Sigmoid colon (tissue), 7 donors: ENCODE data around the gene CHID1. TPM values are rescaled to one million over a fixed set of nuclear protein-coding genes. Genes with fewer than 3 reads are reported as not detected.

Experiments
- DNase-seq: peaks from one replicate; pipeline ENCODE4 v3.0.0-alpha.2; 2019
- H3K27ac ChIP-seq, 4 donors: fragments of 200-600 bp; sonication (generic); one replicate each; pipeline ENCODE4 v1.5.1; 2016 to 2019; ENCODE audit warnings: mild to moderate bottlenecking in 1 of 4
- H3K27me3 ChIP-seq, 3 donors: fragments of 200-600 bp; sonication (generic); one replicate each; pipeline ENCODE4 v1.5.1; 2019; ENCODE audit warnings: mild to moderate bottlenecking in 1 of 3
- H3K36me3 ChIP-seq, 4 donors: fragments of 200-600 bp; sonication (generic); one replicate each; pipeline ENCODE4 v1.5.1; 2016 to 2019
- H3K4me1 ChIP-seq, 4 donors: fragments of 200-600 bp; sonication (generic); one replicate each; pipeline ENCODE4 v1.5.1; 2017 to 2019
- H3K4me3 ChIP-seq, 4 donors: fragments of 200-600 bp; sonication (generic); one replicate each; pipeline ENCODE4 v1.5.1; 2017 to 2019; ENCODE audit warnings: mild to moderate bottlenecking in 2 of 4, moderate library complexity in 1 of 4
- H3K9me3 ChIP-seq, 4 donors: fragments of 200-600 bp in 3 of 4; sonication (generic) in 3 of 4; one replicate each; pipeline versions ENCODE4 v1.5.1 to v1.6.1; 2013 to 2019
- CTCF ChIP-seq, 4 experiments: fragments of 450-650 bp in 3 of 4; fragments of 200-600 bp in 1 of 4; IDR thresholded peaks; one replicate each; pipeline ENCODE4 v1.5.1; 2016 to 2019; ENCODE audit warnings: antibody characterized with exemption in 4 of 4, mild to moderate bottlenecking in 3 of 4, moderate library complexity in 2 of 4
- EP300 ChIP-seq, 4 donors: sonication (generic); formaldehyde crosslinking; IDR thresholded peaks; one replicate each; pipeline ENCODE4 v1.6.1; 2017; ENCODE audit warnings: antibody characterized with exemption in 4 of 4
- POLR2A ChIP-seq, 2 donors: fragments of 450-650 bp; IDR thresholded peaks; one replicate each; pipeline ENCODE4 v1.6.1; 2016; ENCODE audit warnings: antibody characterized with exemption in 2 of 2, mild to moderate bottlenecking in 2 of 2, moderate library complexity in 2 of 2
- POLR2AphosphoS5 ChIP-seq, 4 donors: sonication (generic); formaldehyde crosslinking; IDR thresholded peaks; one replicate each; pipeline ENCODE4 v1.6.1; 2017; ENCODE audit warnings: antibody characterized with exemption in 4 of 4
- WGBS, 2 donors: extraction: QIAGEN DNeasy Blood & Tissue Kit; methylation state at CpG; one replicate each; pipeline ENCODE4 v1.1.7; 2013; 5-methylcytosine and 5-hydroxymethylcytosine counted together
- intact Hi-C: fragments of 100-400 bp; cut with DNase I; formaldehyde crosslinking; loops from one replicate; pipeline ENCODE4 v1.15.1; 2023
- polyA plus RNA-seq, 3 donors: library from polyadenylated mRNA; stranded (reverse); fragments of 200-250 nt; gene quantifications; one replicate each; pipeline ENCODE4 v1.2.3, GENCODE V29; 2013
- total RNA-seq, 4 donors: library from RNA; depleted of rRNA; stranded (reverse); fragments of >200 nt; gene quantifications; one replicate each; pipeline ENCODE4 v1.1.0, GENCODE V29; 2016
- donor health status: healthy with polysubstance abuse.
- donor health status: Bipolar disorder and iron deficiency.
- donor health status: healthy.

The CHID1 gene
- total and polyA plus RNA-seq, 7 donors, result 16.9 to 52.3 (median 47.1) TPM

GRCh38 chr11:850775-851763 is 59.5 kb downstream of the CHID1 start:
- intact Hi-C loops, result no loop called here
- TF ChIP-seq EP300 (IDR thresholded peaks at IDR 0.05), result no peak
- TF ChIP-seq POLR2AphosphoS5 (IDR thresholded peaks at IDR 0.05), result no peak
- no peak for TF ChIP-seq CTCF (IDR thresholded peaks at IDR 0.05)
- no peak for TF ChIP-seq POLR2A (IDR thresholded peaks at IDR 0.05)

GRCh38 chr11:849951-850774 is 60.4 kb downstream of the CHID1 start:
- no peak for DNase-seq
- TF ChIP-seq POLR2AphosphoS5 (IDR thresholded peaks at IDR 0.05) (no peak), EP300 (IDR thresholded peaks at IDR 0.05) (no peak), CTCF (IDR thresholded peaks at IDR 0.05) (no peak), POLR2A (IDR thresholded peaks at IDR 0.05) (no peak)
- no peaks in the 10 kb centered on the region for H3K36me3 ChIP-seq
- peak overlapping the region in 3 of 4 donors; percentile 41 to 54 (median 50) for H3K4me3 ChIP-seq
- no peaks in the 10 kb centered on the region for H3K9me3 ChIP-seq
- no peak overlapping the region for H3K27ac ChIP-seq
- H3K4me1 ChIP-seq, result peaks cover 0 to 52% (median 43%) of the 10 kb centered on the region in 4 donors
- H3K27me3 ChIP-seq, result peaks cover 0 to 23% (median 9%) of the 10 kb centered on the region in 3 donors
- 9 to 28% methylated on average over 97 of the region's 97 CpGs for WGBS, 2 donors
- intact Hi-C loops, result loop anchor here (2.0 to 5.0 kb wide), 3 partner anchors 62 to 201 kb away; partner anchors contain the start of genes AP2A2 and CHID1

More at GRCh38 chr11:850775-851763, 59.5 kb downstream of the CHID1 start:
- no peak overlapping the region for H3K27ac ChIP-seq
- peaks cover 0 to 23% (median 9%) of the 10 kb centered on the region in 3 donors for H3K27me3 ChIP-seq
- peaks cover 0 to 7% (median 0%) of the 10 kb centered on the region in 4 donors for H3K36me3 ChIP-seq
- H3K9me3 ChIP-seq, result no peaks in the 10 kb centered on the region
- no peak overlapping the region for H3K4me3 ChIP-seq
- WGBS, 2 donors, result 28 to 68% methylated on average over 28 of the region's 28 CpGs
- no peak for DNase-seq
- H3K4me1 ChIP-seq, result peaks cover 0 to 42% (median 36%) of the 10 kb centered on the region in 4 donors

- no peak for TF ChIP-seq CTCF (IDR thresholded peaks at IDR 0.05)
- no peak for TF ChIP-seq POLR2A (IDR thresholded peaks at IDR 0.05)
- no peak for TF ChIP-seq EP300 (IDR thresholded peaks at IDR 0.05)
- TF ChIP-seq POLR2AphosphoS5 (IDR thresholded peaks at IDR 0.05), result no peak
- DNase-seq, result no peak
- Histone ChIP-seq H3K27me3 (peaks cover 0 to 23% (median 9%) of the 10 kb centered on the region in 3 donors), H3K4me1 (peaks cover 0 to 61% (median 52%) of the 10 kb centered on the region in 4 donors), H3K27ac (peak overlapping the region in 1 of 4 donors; percentile 21), H3K36me3 (no peaks in the 10 kb centered on the region), H3K9me3 (no peaks in the 10 kb centered on the region), H3K4me3 (peak overlapping the region; percentile 1 to 54 (median 46))
- 2 to 3% methylated on average over 71 of the region's 71 CpGs for WGBS, 2 donors
- intact Hi-C loops, result loop anchor here (2.0 to 5.0 kb wide), 3 partner anchors 63 to 202 kb away; partner anchors contain the start of genes AP2A2 and CHID1
Measured at GRCh38 chr11:849104-849824, 61.3 kb downstream of the CHID1 start.

GRCh38 chr11:848380-848931 is 62.2 kb downstream of the CHID1 start:
- peaks cover 0 to 69% (median 60%) of the 10 kb centered on the region in 4 donors for H3K4me1 ChIP-seq
- no peaks in the 10 kb centered on the region for H3K9me3 ChIP-seq
- H3K27me3 ChIP-seq, result peaks cover 0 to 23% (median 9%) of the 10 kb centered on the region in 3 donors
- intact Hi-C loops, result loop anchor here (2.0 to 5.0 kb wide), 3 partner anchors 64 to 202 kb away; partner anchors contain the start of genes AP2A2 and CHID1
- no peak overlapping the region for H3K27ac ChIP-seq
- no peak for DNase-seq
- 6 to 26% methylated on average over 14 of the region's 14 CpGs for WGBS, 2 donors
- H3K4me3 ChIP-seq, result no peak overlapping the region
- TF ChIP-seq CTCF (IDR thresholded peaks at IDR 0.05), result peak; percentile 58 to 96 (median 86)
- no peak for TF ChIP-seq EP300 (IDR thresholded peaks at IDR 0.05)
- TF ChIP-seq POLR2AphosphoS5 (IDR thresholded peaks at IDR 0.05), result no peak
- no peak for TF ChIP-seq POLR2A (IDR thresholded peaks at IDR 0.05)
- no peaks in the 10 kb centered on the region for H3K36me3 ChIP-seq
